ENCODE data around the gene TRIM13. TPM values are rescaled to one million over a fixed set of nuclear protein-coding genes. Genes with fewer than 3 reads are reported as not detected.

TRIM13 gene
- total and polyA plus RNA-seq, 2 of the 8 experiments (the other 6 are each of a cell fraction or from before 2014, with no cell fraction given) = 21.2 to 31.5 TPM

DNA sequence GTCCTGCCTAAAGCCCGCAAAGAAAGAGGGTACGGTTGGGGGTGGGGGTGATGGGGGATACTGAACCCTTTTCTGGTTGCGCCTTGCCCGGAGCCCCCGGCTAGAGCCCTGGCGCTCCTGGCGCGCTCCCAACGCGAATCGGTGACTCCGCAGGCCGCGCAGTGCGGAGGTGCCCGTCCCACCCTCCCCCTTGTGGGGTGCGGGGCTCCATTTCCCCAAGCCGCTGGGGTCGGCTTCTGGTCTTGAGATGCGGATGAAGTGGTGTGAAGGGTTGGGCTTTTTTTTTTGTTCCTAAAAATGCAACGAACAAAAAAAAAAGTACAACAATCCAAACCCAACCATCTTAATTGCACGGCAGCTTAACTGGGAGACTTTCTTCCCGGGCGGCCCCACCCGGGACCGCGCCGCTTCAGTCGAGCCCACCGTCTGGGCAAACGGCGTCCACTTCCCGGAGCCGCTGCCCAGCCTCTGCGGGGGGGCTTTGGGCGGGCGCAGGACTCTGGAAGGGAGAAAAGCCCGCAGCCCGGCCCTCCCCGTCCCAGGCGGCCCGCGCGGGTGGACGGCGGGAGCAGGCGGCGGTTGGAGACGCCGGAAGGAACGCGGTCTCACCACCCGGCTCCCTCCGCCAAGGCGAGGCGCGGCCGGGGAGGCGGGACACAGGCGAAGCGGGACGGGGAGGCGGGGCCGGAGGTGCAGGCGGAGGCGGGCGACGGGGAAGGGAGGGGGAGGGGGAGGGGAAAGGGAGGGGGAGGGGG, 504 bp upstream of the TRIM13 start:
- no peak overlapping the region for H3K14ac ChIP-seq (ENCODE audit: insufficient read length)
- H2AK5ac ChIP-seq (ENCODE audit: low read depth, low read length) = no peak overlapping the region
- peak overlapping the region; percentile 13 to 82 (median 41) for H3K9ac ChIP-seq (replicated peaks in 1 of 4; ENCODE audit: extremely low read depth in 1 of 4, low read depth in 3 of 4, low read length in 3 of 4)
- H3K4me1 ChIP-seq (replicated peaks in 1 of 4; ENCODE audit: control insufficient read depth in 3 of 4, insufficient read depth in 4 of 4, low read length in 3 of 4) = peaks cover 2 to 6% (median 5%) of the 10 kb centered on the region in 4 experiments; a peak in 4 of 7 replicates
- H2BK12ac ChIP-seq (ENCODE audit: low read depth, low read length) = no peak overlapping the region
- CTCF ChIA-PET (ENCODE audit: partially characterized antibody) = interaction anchor here (0.6 to 3.2 kb wide), 14 partner anchors 11 to 1073 kb away, joined by 3 to 45 read pairs (median 5); no protein-coding TSS in a partner anchor
- H4K5ac ChIP-seq (ENCODE audit: insufficient read length, low read depth, low read length) = peak overlapping the region; percentile 34
- H4K91ac ChIP-seq (replicated peaks; ENCODE audit: insufficient read length, low read length) = no peak overlapping the region
- H3K9me3 ChIP-seq (ENCODE audit: insufficient read depth in 2 of 2, low read depth in 1 of 2, low read length in 1 of 2) = no peaks in the 10 kb centered on the region
- H3K79me2 ChIP-seq (ENCODE audit: control insufficient read depth in 1 of 2, insufficient read depth in 2 of 2, low read length in 2 of 2) = peaks cover 0 to 29% of the 10 kb centered on the region in 2 experiments; a peak in 2 of 4 replicates
- POLR2A ChIA-PET (ENCODE audit: partially characterized antibody) = interaction anchor here (0.6 to 5.0 kb wide), 15 partner anchors 8 to 267 kb away, joined by 3 to 52 read pairs (median 10); partner anchors contain the start of genes KCNRG and KPNA3
- no peak overlapping the region for H3K23ac ChIP-seq (ENCODE audit: insufficient read length)
- H3K4ac ChIP-seq (replicated peaks; ENCODE audit: insufficient read length, low read depth, low read length) = no peak overlapping the region
- H4K20me1 ChIP-seq (replicated peaks in 1 of 2; ENCODE audit: control insufficient read depth in 1 of 2, insufficient read depth in 2 of 2, low read length in 2 of 2) = no peaks in the 10 kb centered on the region
- no peak for FAIRE-seq
- peak overlapping the region; percentile 66; the same call in 1 of the 2 replicates for H3K27ac ChIP-seq (ENCODE audit: low read depth, low read length)
- H3K56ac ChIP-seq (replicated peaks; ENCODE audit: insufficient read length, low read depth, low read length) = peak overlapping the region; percentile 66
- no peak overlapping the region for H2AFZ ChIP-seq (ENCODE audit: low read length)
- H3K4me2 ChIP-seq (ENCODE audit: insufficient read depth in 1 of 2, low read depth in 2 of 2, low read length in 2 of 2) = peak overlapping the region; percentile 76 to 88
- H3K23me2 ChIP-seq (ENCODE audit: low read depth, low read length) = peaks cover 9% of the 10 kb centered on the region
- H2BK5ac ChIP-seq (ENCODE audit: low read depth, low read length) = no peak overlapping the region; the same call in 1 of the 2 replicates
- H3K18ac ChIP-seq (ENCODE audit: extremely low read depth, low read length) = peak overlapping the region; percentile 63; the same call in 1 of the 2 replicates
- whole genome bisulfite sequencing, 2 experiments (ENCODE audit: extremely low coverage in 1 of 2, insufficient coverage in 1 of 2, insufficient read length in 1 of 2, insufficient replicate concordance in 2 of 2, low coverage in 1 of 2, low lambda C conversion rate in 2 of 2, missing lambda C conversion rate in 1 of 2) = 3% methylated on average over 33 of the region's 68 CpGs; no CpG with 5 or more reads in 1 of the 2 experiments
- H3K79me1 ChIP-seq (ENCODE audit: low read depth, low read length) = no peaks in the 10 kb centered on the region
- H2BK15ac ChIP-seq (ENCODE audit: low read length) = no peak overlapping the region
- peaks cover 0 to 27% (median 6%) of the 10 kb centered on the region in 4 experiments; a peak in 2 of 8 replicates for H3K36me3 ChIP-seq (ENCODE audit: control insufficient read depth in 2 of 4, insufficient read depth in 4 of 4, low read length in 3 of 4)
- no peak overlapping the region for H2BK120ac ChIP-seq (replicated peaks; ENCODE audit: low read depth, low read length)
- H3K27me3 ChIP-seq (replicated peaks in 1 of 4; ENCODE audit: control insufficient read depth in 3 of 4, extremely low read depth in 1 of 4, insufficient read depth in 3 of 4, low read length in 3 of 4) = peaks cover 0 to 2% (median 0%) of the 10 kb centered on the region in 4 experiments; a peak in 2 of 7 replicates
- peak overlapping the region; percentile 64 to 95 (median 79) for H3K4me3 ChIP-seq (ENCODE audit: extremely low read depth in 1 of 4, insufficient read depth in 2 of 4, low read depth in 3 of 4, low read length in 4 of 4)
- no peak overlapping the region for H2BK20ac ChIP-seq (ENCODE audit: low read length)
- H4K8ac ChIP-seq (ENCODE audit: extremely low read depth, insufficient read depth, low read length) = peak overlapping the region; percentile 36; the same call in 1 of the 2 replicates
- DNase-seq (ENCODE audit: low read depth in 1 of 2, low spot score in 2 of 2) = peak; percentile 60 to 89
- TF ChIP-seq EZH2 (IDR thresholded peaks at IDR 0.05; ENCODE audit: low read depth, low read length, severe bottlenecking) (no peak), HDAC2 (IDR thresholded peaks at IDR 0.05; ENCODE audit: borderline replicate concordance in 1 of 2, low read depth in 2 of 2, low read length in 2 of 2) (peak; percentile 11 to 20; a peak in 1 of 4 replicates), SIN3A (conservative IDR thresholded peaks at IDR 0.05 in 1 of 2, IDR thresholded peaks at IDR 0.05 in 1 of 2; ENCODE audit: low read depth in 1 of 2, low read length in 2 of 2) (0 out of 4 replicates have a peak, but pooled peaks of 1 of the 2 experiments have one; percentile 13), BACH1 (IDR thresholded peaks at IDR 0.05; ENCODE audit: low read length) (0 out of 2 replicates have a peak, but pooled peaks have one; percentile 21), POU5F1 (IDR thresholded peaks at IDR 0.05; ENCODE audit: low read depth, low read length) (no peak), EP300 (IDR thresholded peaks at IDR 0.05; ENCODE audit: borderline replicate concordance in 1 of 2, low read depth in 2 of 2, low read length in 2 of 2) (peak in 1 of 2 experiments; percentile 52; a peak in 1 of 3 replicates), CREB1 (IDR thresholded peaks at IDR 0.05) (no peak), NANOG (IDR thresholded peaks at IDR 0.05; ENCODE audit: insufficient read depth, low read depth, low read length, poor library complexity, severe bottlenecking) (no peak), KDM4A (IDR thresholded peaks at IDR 0.05; ENCODE audit: low read depth, low read length, severe bottlenecking) (peak; percentile 49)
